Measurements from ENCODE around the gene OR1M1.

OR1M1 gene

GRCh38 chr19:9109959-9110358 is 23.1 kb downstream of the OR1M1 start:
- Histone ChIP-seq H3K36me3 (ENCODE audit: control insufficient read depth, low read length) (no peaks in the 10 kb centered on the region), H3K27me3 (ENCODE audit: control insufficient read depth, low read length) (no peaks in the 10 kb centered on the region), H3K4me2 (ENCODE audit: low read length) (no peak overlapping the region), H4K20me1 (ENCODE audit: control insufficient read depth, insufficient read depth, low read depth, low read length) (no peaks in the 10 kb centered on the region), H3K79me2 (ENCODE audit: control insufficient read depth, low read length) (no peaks in the 10 kb centered on the region), H3K9me2 (replicated peaks; ENCODE audit: control insufficient read depth, low read length) (no peaks in the 10 kb centered on the region), H3K9me3 (ENCODE audit: control insufficient read depth, insufficient read depth, low read length) (no peaks in the 10 kb centered on the region), H3K4me1 (ENCODE audit: control insufficient read depth, low read length) (no peaks in the 10 kb centered on the region), H3K27ac (ENCODE audit: low read depth, low read length) (no peak overlapping the region), H3F3A (ENCODE audit: control insufficient read depth, insufficient read depth) (no peaks in the 10 kb centered on the region), H3K4me3 (ENCODE audit: low read length) (no peak overlapping the region)
- TF ChIP-seq EZH2phosphoT487 (IDR thresholded peaks at IDR 0.05; ENCODE audit: borderline replicate concordance, low read length) (no peak), CTCF (IDR thresholded peaks at IDR 0.05; ENCODE audit: low read depth, low read length, poor library complexity, severe bottlenecking) (no peak)

DNA sequence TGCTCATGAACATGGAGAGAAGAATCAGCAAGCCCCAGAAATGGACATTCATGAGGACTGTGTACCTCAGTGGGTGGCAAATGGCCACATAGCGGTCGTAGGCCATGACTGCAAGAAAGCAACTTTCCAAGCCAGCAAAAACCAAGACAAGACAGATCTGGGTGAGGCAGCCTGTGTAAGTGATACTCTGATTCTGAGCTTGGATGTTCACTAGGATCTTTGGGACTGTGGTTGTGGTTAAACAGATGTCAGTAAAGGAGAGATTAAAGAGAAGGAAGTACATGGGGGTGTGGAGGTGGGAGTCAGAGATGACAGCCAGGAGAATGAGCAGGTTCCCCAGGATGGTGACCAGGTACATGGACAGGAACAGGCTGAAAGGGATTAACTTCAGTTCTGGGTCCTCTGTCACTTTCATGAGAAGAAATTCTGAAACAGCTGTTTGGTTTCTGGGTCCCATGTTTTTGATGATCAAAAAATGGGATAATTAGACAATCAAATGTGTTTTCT is 28.5 kb downstream of the OR1M1 start, which contains the start of gene OR7G1:
Gene OR7G1 (minus strand): TSS at position 457 of the 507 bp plus-strand sequence. CDS start 0 bp downstream, at position 457.
- Histone ChIP-seq H4K20me1 (ENCODE audit: control insufficient read depth, insufficient read depth, low read depth, low read length) (no peaks in the 10 kb centered on the region), H3K4me2 (ENCODE audit: low read length) (no peak within 1 kb of the TSS), H3K9me2 (replicated peaks; ENCODE audit: control insufficient read depth, low read length) (no peaks in the 10 kb centered on the region), H3K4me1 (ENCODE audit: control insufficient read depth, low read length) (no peaks in the 10 kb centered on the region), H3F3A (ENCODE audit: control insufficient read depth, insufficient read depth) (no peaks in the 10 kb centered on the region), H3K4me3 (ENCODE audit: low read length) (no peak within 1 kb of the TSS), H3K27me3 (ENCODE audit: control insufficient read depth, low read length) (no peaks in the 10 kb centered on the region), H3K27ac (ENCODE audit: low read depth, low read length) (no peak within 1 kb of the TSS), H3K9me3 (ENCODE audit: control insufficient read depth, insufficient read depth, low read length) (no peaks in the 10 kb centered on the region), H3K79me2 (ENCODE audit: control insufficient read depth, low read length) (no peaks in the 10 kb centered on the region), H3K36me3 (ENCODE audit: control insufficient read depth, low read length) (no peaks in the 10 kb centered on the region)
- TF ChIP-seq CTCF (IDR thresholded peaks at IDR 0.05; ENCODE audit: low read depth, low read length, poor library complexity, severe bottlenecking) (no peak), EZH2phosphoT487 (IDR thresholded peaks at IDR 0.05; ENCODE audit: borderline replicate concordance, low read length) (no peak)

GRCh38 chr19:9116547-9116946 is 29.7 kb downstream of the OR1M1 start:
- Histone ChIP-seq H3F3A (ENCODE audit: control insufficient read depth, insufficient read depth) (no peaks in the 10 kb centered on the region), H3K9me3 (ENCODE audit: control insufficient read depth, insufficient read depth, low read length) (no peaks in the 10 kb centered on the region), H3K36me3 (ENCODE audit: control insufficient read depth, low read length) (no peaks in the 10 kb centered on the region), H3K9me2 (replicated peaks; ENCODE audit: control insufficient read depth, low read length) (no peaks in the 10 kb centered on the region), H3K4me1 (ENCODE audit: control insufficient read depth, low read length) (no peaks in the 10 kb centered on the region), H4K20me1 (ENCODE audit: control insufficient read depth, insufficient read depth, low read depth, low read length) (no peaks in the 10 kb centered on the region), H3K4me2 (ENCODE audit: low read length) (no peak overlapping the region), H3K27me3 (ENCODE audit: control insufficient read depth, low read length) (no peaks in the 10 kb centered on the region), H3K79me2 (ENCODE audit: control insufficient read depth, low read length) (no peaks in the 10 kb centered on the region), H3K4me3 (ENCODE audit: low read length) (no peak overlapping the region), H3K27ac (ENCODE audit: low read depth, low read length) (no peak overlapping the region)
- TF ChIP-seq CTCF (IDR thresholded peaks at IDR 0.05; ENCODE audit: low read depth, low read length, poor library complexity, severe bottlenecking) (no peak), EZH2phosphoT487 (IDR thresholded peaks at IDR 0.05; ENCODE audit: borderline replicate concordance, low read length) (no peak)

All from DOHH2 (cell line).